A673 (cell line): ENCODE results near the gene NID1. TPM values are rescaled to one million over a fixed set of nuclear protein-coding genes. Genes with fewer than 3 reads are reported as not detected.

ENCODE experiments used
- BruUV-seq: library from RNA; stranded (reverse); fragments of 400-500 nt; replicated peaks from 2 replicates; lab custom pipeline; 2021; lab: Mats Ljungman, UMichigan
- CTCF ChIA-PET: fragments of 300-600 bp; sonication (Branson Sonifier 250); formaldehyde crosslinking; loops from one replicate; lab custom pipeline; 2022; ENCODE audit warnings: antibody characterized with exemption; lab: Charles Lee
- POLR2A ChIA-PET: fragments of 300-600 bp; sonication (Branson Sonifier 250); formaldehyde crosslinking; loops from one replicate; lab custom pipeline; 2022; ENCODE audit warnings: antibody characterized with exemption; ENCODE audit not compliant: low non-redundant PET; lab: Charles Lee
- DNase-seq: peaks from one replicate; pipeline ENCODE4 v3.0.0-alpha.2; 2015; ENCODE audit warnings: low spot score
- H3K27ac ChIP-seq: fragments of 200-600 bp; sonication (generic); 2 replicates; pipeline ENCODE4 v1.5.1; 2016; ENCODE audit warnings: mixed run types, low read depth, mild to moderate bottlenecking, mixed read lengths, antibody characterized with exemption, low read length; ENCODE audit not compliant: poor library complexity, severe bottlenecking
- H3K27me3 ChIP-seq: fragments of 200-600 bp; sonication (generic); replicated peaks from 2 replicates; pipeline ENCODE4 v1.6.1; 2017; ENCODE audit warnings: mixed run types, low read depth, mild to moderate bottlenecking, mixed read lengths, antibody characterized with exemption, low read length; ENCODE audit not compliant: insufficient read depth, poor library complexity
- H3K36me3 ChIP-seq: fragments of 200-600 bp; sonication (generic); 2 replicates; pipeline ENCODE4 v1.6.1; 2016; ENCODE audit warnings: mixed run types, mild to moderate bottlenecking, mixed read lengths, antibody characterized with exemption, low read length; ENCODE audit not compliant: insufficient read depth, poor library complexity, severe bottlenecking
- H3K4me1 ChIP-seq: fragments of 200-600 bp; sonication (generic); 2 replicates; pipeline ENCODE4 v1.6.1; 2017; ENCODE audit warnings: mixed run types, mild to moderate bottlenecking, mixed read lengths, antibody characterized with exemption, low read length; ENCODE audit not compliant: insufficient read depth, poor library complexity, severe bottlenecking
- H3K4me3 ChIP-seq: fragments of 200-600 bp; sonication (generic); 2 replicates; pipeline ENCODE4 v1.5.1; 2016; ENCODE audit warnings: low read depth, mixed run types, mild to moderate bottlenecking, mixed read lengths, low read length; ENCODE audit not compliant: poor library complexity, severe bottlenecking
- H3K9me3 ChIP-seq: fragments of 200-600 bp; sonication (generic); 2 replicates; pipeline ENCODE4 v1.6.1; 2016; ENCODE audit warnings: mixed run types, low read depth, mild to moderate bottlenecking, mixed read lengths, antibody characterized with exemption, low read length; ENCODE audit not compliant: poor library complexity, severe bottlenecking
- CTCF ChIP-seq: fragments of 300-800, 200-600 bp; sonication (generic); conservative IDR thresholded peaks from 2 replicates; pipeline ENCODE4 v1.5.1; 2017; ENCODE audit warnings: low read depth, mild to moderate bottlenecking, antibody characterized with exemption, low read length, moderate library complexity, mixed read lengths
- EZH2 ChIP-seq: fragments of 200-600 bp; sonication (generic); IDR thresholded peaks from 2 replicates; pipeline ENCODE4 v1.6.1; 2017; ENCODE audit warnings: borderline replicate concordance, low read depth, mild to moderate bottlenecking, mixed read lengths, antibody characterized with exemption, low read length; ENCODE audit not compliant: poor library complexity, severe bottlenecking
- intact Hi-C: fragments of 100-400 bp; cut with micrococcal nuclease; formaldehyde crosslinking; loops from one replicate; pipeline ENCODE4 v1.10.0; 2022; ENCODE audit not compliant: unreplicated experiment
- total RNA-seq: library from RNA; stranded (reverse); gene quantifications from 2 replicates; pipeline ENCODE4 v1.2.3, GENCODE V29; 2021

Gene NID1
- total RNA-seq, 1 experiment from 2014 or later: 0.64 TPM

- Histone ChIP-seq H3K9me3 (no peaks in the 10 kb centered on the region), H3K4me1 (no peaks in the 10 kb centered on the region), H3K27ac (no peak overlapping the region), H3K27me3 (no peaks in the 10 kb centered on the region), H3K4me3 (no peak overlapping the region), H3K36me3 (no peaks in the 10 kb centered on the region)
- ChIA-PET POLR2A (no interaction called here), CTCF (no interaction called here)
- TF ChIP-seq CTCF (no peak), EZH2 (no peak)
- intact Hi-C loops: no loop called here
- BruUV-seq: no TSS peak
- no peak for DNase-seq
Measured at GRCh38 chr1:236011641-236012040, 53.2 kb downstream of the NID1 start.

- H3K4me3 ChIP-seq: no peak overlapping the region
- POLR2A ChIA-PET: no interaction called here
- no peak for TF ChIP-seq CTCF
- TF ChIP-seq EZH2: no peak
- H3K4me1 ChIP-seq: no peaks in the 10 kb centered on the region
- CTCF ChIA-PET: interaction anchor here (0.5 kb wide), 1 partner anchor 55 kb away, joined by 3 read pairs; no protein-coding TSS in a partner anchor
- intact Hi-C loops: no loop called here
- no peak overlapping the region for H3K27ac ChIP-seq
- no peaks in the 10 kb centered on the region for H3K36me3 ChIP-seq
- H3K9me3 ChIP-seq: no peaks in the 10 kb centered on the region
- no TSS peak for BruUV-seq
- H3K27me3 ChIP-seq: no peaks in the 10 kb centered on the region
- no peak for DNase-seq
Measured at GRCh38 chr1:236010443-236010842, 54.4 kb downstream of the NID1 start.

GRCh38 chr1:236009857-236010256 is 55.0 kb downstream of the NID1 start:
- TF ChIP-seq EZH2 (no peak), CTCF (no peak)
- H3K27ac ChIP-seq: no peak overlapping the region
- peak; percentile 5 for DNase-seq
- H3K36me3 ChIP-seq: no peaks in the 10 kb centered on the region
- ChIA-PET POLR2A (no interaction called here), CTCF (interaction anchor here (0.5 kb wide), 1 partner anchor 54 kb away, joined by 3 read pairs; no protein-coding TSS in a partner anchor)
- H3K4me1 ChIP-seq: no peaks in the 10 kb centered on the region
- no peak overlapping the region for H3K4me3 ChIP-seq
- intact Hi-C loops: no loop called here
- H3K9me3 ChIP-seq: no peaks in the 10 kb centered on the region
- H3K27me3 ChIP-seq: no peaks in the 10 kb centered on the region
- BruUV-seq: no TSS peak
